Heart right ventricle (tissue), 16 donors: Measurements from ENCODE around the gene INPP5A. TPM values are rescaled to one million over a fixed set of nuclear protein-coding genes. Genes with fewer than 3 reads are reported as not detected.
A peak's percentile ranks its signal among the peaks of the same experiment; 100 is the strongest.

ENCODE experiments used
- ATAC-seq, 8 donors: fragments of 200-7000 bp; cut with Tn5 transposase; one replicate each; pipeline ENCODE4 v1.9.1; 2020; ENCODE audit warnings: mild to moderate bottlenecking in 8 of 8, moderate library complexity in 8 of 8, moderate number of reproducible peaks in 1 of 8
- DNase-seq, 2 donors: peaks; one replicate each; pipeline ENCODE4 v3.0.0-alpha.2; 2020
- H3K27ac ChIP-seq, 10 donors: fragments of 200-600 bp; sonication (generic) in 2 of 10; one replicate each; pipeline versions ENCODE4 v1.5.0 to v1.8.0; 2020 to 2022; ENCODE audit warnings: mild to moderate bottlenecking in 3 of 10
- H3K27me3 ChIP-seq, 7 donors: fragments of 200-600 bp; one replicate each; pipeline ENCODE4 v1.8.0; 2021 to 2022; ENCODE audit warnings: mild to moderate bottlenecking in 2 of 7
- H3K36me3 ChIP-seq, 9 donors: fragments of 200-600 bp; sonication (generic) in 1 of 9; one replicate each; pipeline versions ENCODE4 v1.5.0 to v1.8.0; 2020 to 2022; ENCODE audit warnings: mild to moderate bottlenecking in 2 of 9
- H3K4me1 ChIP-seq, 9 donors: fragments of 200-600 bp; sonication (generic) in 1 of 9; one replicate each; pipeline versions ENCODE4 v1.5.0 to v1.8.0; 2020 to 2022; ENCODE audit warnings: mild to moderate bottlenecking in 4 of 9
- H3K4me3 ChIP-seq, 10 donors: fragments of 200-600 bp; sonication (generic) in 2 of 10; one replicate each; pipeline versions ENCODE4 v1.5.0 to v1.8.0; 2020 to 2022; ENCODE audit warnings: mild to moderate bottlenecking in 7 of 10, moderate library complexity in 2 of 10
- H3K9me3 ChIP-seq, 11 donors: fragments of 200-600 bp in 10 of 11; sonication (generic) in 2 of 11; one replicate each; pipeline versions ENCODE4 v1.5.0 to v1.8.0; 2013 to 2022; ENCODE audit warnings: mild to moderate bottlenecking in 2 of 11, control low read depth in 1 of 11, moderate library complexity in 1 of 11
- CTCF ChIP-seq, 9 donors: fragments of 200-600 bp; sonication (generic) in 2 of 9; IDR thresholded peaks; one replicate each; pipeline versions ENCODE4 v1.5.0 to v1.8.0; 2021 to 2022; ENCODE audit warnings: antibody characterized with exemption in 9 of 9, mild to moderate bottlenecking in 5 of 9, moderate library complexity in 1 of 9
- WGBS, 2 donors: extraction: QIAGEN DNeasy Blood & Tissue Kit; methylation state at CpG; one replicate each; pipeline ENCODE4 v1.1.7; 2013; ENCODE audit warnings: inconsistent platforms in 1 of 2; 5-methylcytosine and 5-hydroxymethylcytosine counted together
- intact Hi-C, 10 donors: fragments of 100-400 bp; cut with DNase I; formaldehyde crosslinking; loops; one replicate each; pipeline versions ENCODE4 v1.11.1 to v1.14.2; 2022
- polyA plus RNA-seq, 2 donors: library from polyadenylated mRNA; stranded (reverse); fragments of 200-250 nt; gene quantifications; one replicate each; pipeline ENCODE4 v1.2.3, GENCODE V29; 2013
- total RNA-seq, 10 donors: library from RNA; stranded (reverse); fragmentation: NEBNext Ultra II Directional in 3 of 10; extraction: Animal tissue kit (Norgen Biotek cat#: 25700) in 3 of 10; gene quantifications; one replicate each; pipeline versions ENCODE4 v1.2.1 to v1.2.4, GENCODE V29; 2021 to 2023
- donor health status: Arrhythmogenic right ventricular cardiomyopathy.
- donor health status: ischemic (EF 13 %, LVEDD 7.1; RV severe dilation, severe dysfunction).
- donor health status: healthy with polysubstance abuse.
- donor health status: DM: no; HTN: yes; CAD: no.
- donor health status: DM: no; HTN: no; CAD: no.
- donor health status: ischemic (EF 25% LVEDD 6.9; RV normal size, moderate dysfunction).
- donor health status: ischemic (EF 25% LVEDD 5.7; RV mildly dilated, moderate dysfunction).
- donor health status: healthy.
- donor health status: DM: yes; HTN: yes; CAD: no.
- donor health status: Ischemic cardiomyopathy.
- donor health status: ischemic (EF 35%, LVEDD 5.7; RV mildly dilated, moderate dysfunction).
- donor health status: nonischemic (EF 11% LVEDD 7.7; RV severe dilation, severe dysfunction).
- donor health status: DM: yes; HTN: yes; CAD: no.
- donor health status: PGD.
- donor health status: ischemic (EF 29% LVEDD 5.4; RV normal size, mild dysfunction).
- donor health status: nonischemic (EF 23%, LVEDD 6.1; RV moderate dilation, normal function).

INPP5A gene
- total and polyA plus RNA-seq, 12 donors = 30.4 to 122 (median 106) TPM

- TF ChIP-seq CTCF (IDR thresholded peaks at IDR 0.05) = no peak
- intact Hi-C loops = loop anchor here in 3 of 10 donors (5.0 kb wide), 2 partner anchors 33 to 38 kb away; no protein-coding TSS in a partner anchor
- Histone ChIP-seq H3K36me3 (no peaks in the 10 kb centered on the region), H3K27me3 (no peaks in the 10 kb centered on the region), H3K9me3 (peaks cover 0 to 6% (median 0%) of the 10 kb centered on the region in 11 donors), H3K4me1 (peaks cover 29 to 96% (median 67%) of the 10 kb centered on the region in 9 donors), H3K4me3 (no peak overlapping the region), H3K27ac (peak overlapping the region in 2 of 10 donors; percentile 2 to 45)
- no peak for ATAC-seq
- WGBS, 2 donors = 74 to 77% methylated on average over 25 of the region's 25 CpGs
- DNase-seq = no peak
Measured at GRCh38 chr10:132593900-132594876, 56.6 kb downstream of the INPP5A start.

- DNase-seq (no peak), ATAC-seq (no peak)
- H3K27me3 ChIP-seq = no peaks in the 10 kb centered on the region
- H3K4me1 ChIP-seq = peaks cover 21 to 88% (median 59%) of the 10 kb centered on the region in 9 donors
- H3K4me3 ChIP-seq = no peak overlapping the region
- H3K27ac ChIP-seq = no peak overlapping the region
- 85 to 91% methylated on average over 11 of the region's 11 CpGs for WGBS, 2 donors
- intact Hi-C loops = no loop called here
- no peaks in the 10 kb centered on the region for H3K36me3 ChIP-seq
- no peak for TF ChIP-seq CTCF (IDR thresholded peaks at IDR 0.05)
- H3K9me3 ChIP-seq = peaks cover 0 to 11% (median 0%) of the 10 kb centered on the region in 11 donors
Measured at GRCh38 chr10:132595021-132595420, 57.4 kb downstream of the INPP5A start.

- Histone ChIP-seq H3K9me3 (peaks cover 0 to 19% (median 0%) of the 10 kb centered on the region in 11 donors), H3K36me3 (no peaks in the 10 kb centered on the region), H3K4me1 (peaks cover 15 to 79% (median 52%) of the 10 kb centered on the region in 9 donors), H3K27me3 (no peaks in the 10 kb centered on the region), H3K27ac (peak overlapping the region in 1 of 10 donors; percentile 5), H3K4me3 (no peak overlapping the region)
- no peak for ATAC-seq
- DNase-seq = no peak
- 70 to 72% methylated on average over 7 of the region's 7 CpGs for WGBS, 2 donors
- intact Hi-C loops = no loop called here
- TF ChIP-seq CTCF (IDR thresholded peaks at IDR 0.05) = no peak
Measured at GRCh38 chr10:132595854-132596253, 58.3 kb downstream of the INPP5A start.

- no peak for DNase-seq
- TF ChIP-seq CTCF (IDR thresholded peaks at IDR 0.05) = no peak
- H3K36me3 ChIP-seq = no peaks in the 10 kb centered on the region
- WGBS, 2 donors = 90 to 96% methylated on average over 21 of the region's 21 CpGs
- H3K4me3 ChIP-seq = no peak overlapping the region
- peaks cover 8 to 72% (median 44%) of the 10 kb centered on the region in 9 donors for H3K4me1 ChIP-seq
- intact Hi-C loops = no loop called here
- H3K27me3 ChIP-seq = no peaks in the 10 kb centered on the region
- ATAC-seq = no peak
- H3K9me3 ChIP-seq = peaks cover 0 to 25% (median 0%) of the 10 kb centered on the region in 11 donors
- H3K27ac ChIP-seq = no peak overlapping the region
Measured at GRCh38 chr10:132596742-132597279, 59.2 kb downstream of the INPP5A start.
